HG03442 (cell line): ENCODE results near the gene ILDR2.
"Not testable (repeated sequence)": the region's sequence is repeated elsewhere in the genome, so short reads cannot be mapped to it uniquely, and the experiment has no call there.

ENCODE experiments used
- ATAC-seq: cut with Tn5 transposase; IDR thresholded peaks from one replicate; pipeline ENCODE4 v1.9.1; 2021; ENCODE audit warnings: mild to moderate bottlenecking, moderate library complexity; ENCODE audit not compliant: unreplicated experiment

Gene ILDR2

GRCh38 chr1:166895766-166896165 is 79.6 kb downstream of the ILDR2 start:
- ATAC-seq = no peak

- no peak for ATAC-seq
Measured at GRCh38 chr1:166889776-166890175, 85.6 kb downstream of the ILDR2 start.

DNA sequence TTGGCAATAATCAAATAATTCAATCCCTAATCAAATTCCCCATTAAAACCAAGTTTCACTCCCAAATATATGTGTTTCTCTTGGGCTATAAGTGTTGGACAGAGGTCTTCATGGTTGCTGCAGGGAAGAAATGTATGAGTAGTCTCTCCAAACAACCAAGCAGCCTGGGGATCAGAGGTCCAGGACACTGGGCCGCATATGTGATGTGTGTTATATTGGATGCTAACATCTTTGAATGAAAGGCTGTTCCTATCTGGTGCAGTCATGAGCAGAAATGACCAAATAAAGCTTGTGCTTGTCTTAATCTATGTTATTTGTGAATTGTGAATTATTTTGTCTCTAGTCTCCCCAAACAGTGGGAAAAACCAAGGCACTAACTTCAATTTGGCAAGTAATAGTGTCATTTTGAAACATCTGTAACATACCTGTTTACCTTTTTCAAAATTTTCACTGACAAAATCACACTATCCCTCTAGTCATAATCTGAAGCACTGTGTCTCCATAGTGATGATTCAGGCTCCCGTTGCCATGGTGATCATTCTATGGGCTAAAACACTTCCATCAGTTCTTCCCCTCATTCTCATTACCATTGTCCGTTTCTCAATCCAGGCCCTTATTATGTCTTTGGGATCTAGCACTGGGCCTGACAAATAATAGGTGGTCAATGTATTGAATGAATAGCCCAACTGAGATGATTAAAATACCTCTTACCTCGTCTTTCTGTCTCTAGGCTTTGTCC is 86.8 kb downstream of the ILDR2 start:
- ATAC-seq = no peak

- no peak for ATAC-seq
Measured at GRCh38 chr1:166884971-166885370, 90.4 kb downstream of the ILDR2 start.

- ATAC-seq = no peak
Measured at GRCh38 chr1:166884040-166884642, 91.2 kb downstream of the ILDR2 start.

DNA sequence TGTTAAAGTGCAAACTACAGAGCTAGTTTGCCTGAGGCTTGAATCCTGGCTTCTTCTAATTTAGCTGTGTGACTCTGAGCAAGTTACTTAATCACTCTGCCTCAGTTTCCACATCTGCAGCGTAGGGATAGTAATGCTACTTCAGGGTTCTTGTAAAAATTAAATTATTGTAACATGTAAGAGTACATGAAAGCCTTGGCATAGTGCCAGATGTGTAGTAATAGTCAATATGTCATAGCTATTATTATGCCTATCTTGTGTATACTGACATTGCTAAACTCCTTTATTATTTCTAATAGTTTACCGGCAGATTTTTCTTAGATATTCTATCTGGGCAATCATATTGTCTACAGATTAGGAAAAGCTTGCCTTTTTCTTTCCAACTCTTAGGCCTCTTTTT is 92.4 kb downstream of the ILDR2 start:
- ATAC-seq = no peak

DNA sequence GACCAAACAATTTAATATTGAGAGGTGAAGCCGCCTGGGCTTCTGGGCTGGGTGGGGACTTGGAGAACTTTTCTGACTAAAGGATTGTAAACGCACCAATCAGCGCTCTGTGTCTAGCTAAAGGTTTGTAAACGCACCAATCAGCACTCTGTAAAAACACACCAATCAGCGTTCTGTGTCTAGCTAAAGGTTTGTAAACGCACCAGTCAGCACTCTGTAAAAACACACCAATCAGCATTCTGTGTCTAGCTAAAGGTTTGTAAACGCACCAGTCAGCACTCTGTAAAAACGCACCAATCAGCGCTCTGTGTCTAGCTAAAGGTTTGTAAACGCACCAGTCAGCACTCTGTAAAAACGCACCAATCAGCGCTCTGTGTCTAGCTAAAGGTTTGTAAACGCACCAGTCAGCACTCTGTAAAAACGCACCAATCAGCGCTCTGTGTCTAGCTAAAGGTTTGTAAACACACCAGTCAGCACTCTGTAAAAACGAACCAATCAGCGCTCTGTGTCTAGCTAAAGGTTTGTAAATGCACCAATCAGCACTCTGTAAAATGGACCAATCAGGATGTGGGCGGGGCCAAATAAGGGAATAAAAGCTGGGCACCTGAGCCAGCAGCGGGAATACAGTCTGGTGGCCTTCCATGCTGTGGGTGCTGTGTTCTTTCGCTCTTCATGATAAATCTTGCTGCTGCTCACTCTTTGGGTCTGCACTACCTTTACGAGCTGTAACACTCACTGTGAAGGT is 97.0 kb downstream of the ILDR2 start:
- not testable (repeated sequence) for ATAC-seq

GRCh38 chr1:166876540-166876838 is 98.9 kb downstream of the ILDR2 start:
- no peak for ATAC-seq

DNA sequence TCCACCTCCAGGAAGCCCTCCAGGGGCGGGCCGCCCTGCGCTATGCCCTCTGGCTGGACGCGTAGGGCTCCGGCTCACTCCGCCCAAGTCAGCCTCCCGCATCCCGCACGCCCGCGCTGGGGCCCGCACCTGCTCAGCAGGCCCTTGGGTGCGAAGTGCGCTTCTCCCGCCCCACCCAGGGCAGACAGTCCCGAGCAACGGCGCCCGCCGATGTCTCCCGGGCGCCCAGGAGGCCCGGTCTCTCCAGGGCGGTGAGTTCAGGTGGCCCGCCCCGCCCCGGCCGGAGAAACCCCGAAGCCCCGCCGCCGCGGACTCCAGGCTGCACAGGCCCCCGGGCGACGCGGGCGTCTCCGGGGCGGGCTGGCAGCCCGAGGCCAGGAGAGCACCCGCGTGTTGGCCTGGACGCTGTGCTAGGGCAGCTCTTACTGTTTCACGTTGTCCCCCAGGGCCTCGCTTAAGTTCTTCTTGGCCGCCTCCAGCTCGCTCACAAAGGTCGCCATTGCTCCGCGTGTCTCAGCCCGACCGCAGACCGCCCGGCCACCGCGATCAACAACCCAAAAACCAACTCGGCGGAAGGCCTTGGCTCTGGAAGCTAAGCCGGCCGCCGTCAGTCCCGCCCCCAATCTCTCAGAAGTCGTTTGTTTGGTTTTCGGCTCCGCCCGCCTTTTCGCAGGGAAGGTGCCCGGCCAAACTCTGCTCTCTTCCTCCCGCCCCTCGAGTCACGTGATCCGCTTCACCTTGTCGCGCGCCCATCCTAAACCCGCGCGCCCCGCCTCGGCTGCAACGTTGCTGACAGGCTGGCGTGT is 99.4 kb downstream of the ILDR2 start, which contains the start of gene TADA1:
TSS of gene TADA1 (minus strand) at position 531 of the 806 bp plus-strand sequence. CDS start at position 500, 31 bp downstream.
- ATAC-seq = peak; percentile 89

DNA sequence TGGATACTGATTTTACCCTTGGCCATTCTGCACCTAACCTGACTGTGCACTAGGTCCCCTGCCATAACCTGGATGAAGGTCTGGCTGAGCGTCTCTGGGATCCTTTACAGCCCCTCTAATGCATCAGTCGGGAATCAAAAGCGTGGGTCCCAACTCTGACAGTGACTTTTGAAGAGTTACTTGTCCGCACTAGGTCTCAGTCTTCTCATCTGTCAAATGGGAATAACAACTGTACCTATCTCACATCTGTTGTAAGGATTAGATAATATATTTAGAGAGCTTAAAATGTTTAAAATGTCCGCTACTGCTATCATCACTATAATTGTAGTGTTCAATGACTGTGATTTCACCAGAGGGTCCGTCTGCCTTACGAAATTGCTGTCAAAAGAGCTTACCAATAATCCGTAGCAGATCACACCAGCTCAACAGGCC is 100.0 kb downstream of the ILDR2 start:
- ATAC-seq = no peak

DNA sequence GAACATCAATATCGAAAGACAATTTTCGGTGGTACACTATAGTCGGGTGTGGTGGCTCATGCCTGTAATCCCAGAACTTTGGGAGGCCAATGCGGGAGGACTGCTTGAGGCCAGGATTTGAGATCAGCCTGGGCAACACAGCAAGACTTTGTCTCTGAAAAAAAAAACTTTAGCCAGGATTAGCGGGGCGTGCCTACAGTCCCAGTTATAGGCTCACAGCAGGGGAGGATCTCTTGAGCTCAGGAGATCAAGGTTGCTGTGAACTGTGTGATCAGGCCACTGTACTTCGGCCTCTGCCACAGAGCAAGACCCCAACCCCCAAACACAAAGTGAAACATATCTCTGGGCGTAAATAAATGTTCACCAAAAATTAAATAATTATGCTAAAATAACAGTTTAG is 100.9 kb downstream of the ILDR2 start:
- ATAC-seq = no peak

GRCh38 chr1:166870584-166870983 is 104.8 kb downstream of the ILDR2 start:
- ATAC-seq = no peak

GRCh38 chr1:166869318-166870099 is 105.8 kb downstream of the ILDR2 start:
- no peak for ATAC-seq

- ATAC-seq = no peak
Measured at GRCh38 chr1:166868639-166869038, 106.7 kb downstream of the ILDR2 start.

- no peak for ATAC-seq
Measured at GRCh38 chr1:166865926-166866325, 109.4 kb downstream of the ILDR2 start.

GRCh38 chr1:166859597-166859996 is 115.7 kb downstream of the ILDR2 start:
- ATAC-seq = no peak

DNA sequence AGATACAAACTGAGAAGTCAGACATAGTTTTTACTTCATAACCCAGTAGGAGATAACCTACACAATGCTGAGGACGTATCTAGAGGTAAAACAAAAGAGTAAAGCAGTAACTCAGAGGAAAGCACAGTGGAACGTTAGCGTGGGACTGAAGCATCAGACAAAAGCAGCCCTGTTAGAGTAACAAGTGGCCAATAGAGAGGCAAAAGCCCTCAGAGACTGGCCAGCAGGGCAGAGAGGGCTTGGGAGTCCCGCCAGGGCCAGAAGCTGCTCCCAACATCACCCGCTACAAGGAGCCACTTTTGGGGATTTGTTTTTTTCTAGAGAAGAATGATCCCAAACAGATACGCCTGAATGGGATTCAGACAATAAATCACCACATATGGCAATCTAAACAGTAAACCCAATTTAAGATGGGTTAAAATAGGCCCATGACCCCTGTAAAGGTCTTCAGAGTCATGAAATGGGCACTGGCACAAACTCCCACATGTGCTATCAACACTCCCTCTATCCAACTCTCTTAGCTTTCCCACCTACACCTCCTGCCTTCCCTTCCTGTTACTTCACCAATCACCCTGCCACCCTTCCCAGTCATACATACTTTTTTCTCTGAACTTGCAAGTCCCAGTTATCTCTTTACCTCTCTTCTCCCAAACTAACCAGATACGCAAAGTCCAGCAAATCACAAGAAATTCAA is 116.5 kb downstream of the ILDR2 start:
- ATAC-seq = no peak
